Fibroblast of lung (primary cell): ENCODE data around the gene SIRPG.
"Not testable (repeated sequence)": the region's sequence is repeated elsewhere in the genome, so short reads cannot be mapped to it uniquely, and the experiment has no call there.

ENCODE experiments used
- CTCF ChIP-seq, 2 donors: IDR thresholded peaks in 1 of 2; conservative IDR thresholded peaks in 1 of 2; 1 replicate in 1 of 2; 2 replicates in 1 of 2; pipeline ENCODE4 v1.5.1; 2011 to 2012; ENCODE audit warnings: low read length in 2 of 2, control low read depth in 1 of 2, inconsistent platforms in 1 of 2, low read depth in 1 of 2, mild to moderate bottlenecking in 1 of 2
- EZH2 ChIP-seq: IDR thresholded peaks from 2 replicates; pipeline ENCODE4 v1.5.1; 2012; ENCODE audit warnings: low read length, control low read depth, mild to moderate bottlenecking; ENCODE audit errors: missing control alignments

DNA sequence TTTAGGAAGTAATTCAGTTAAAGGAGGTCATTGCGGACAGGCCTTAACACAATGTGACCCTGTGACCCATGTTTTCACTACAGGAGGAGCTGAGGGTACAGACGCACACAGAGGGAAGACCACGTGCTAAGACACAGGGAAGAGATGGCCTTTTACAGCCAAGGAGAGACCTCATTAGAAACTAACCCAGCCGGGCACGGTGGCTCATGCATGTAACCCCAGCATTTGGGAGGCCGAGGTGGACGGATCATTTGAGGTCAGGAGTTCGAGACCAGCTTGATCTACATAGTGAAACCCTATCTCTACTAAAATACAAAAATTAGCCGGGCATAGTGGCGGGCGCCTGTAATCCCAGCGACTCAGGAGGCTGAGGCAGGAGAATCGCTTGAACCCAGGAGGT, 49.3 kb upstream of the SIRPG start:
- TF ChIP-seq CTCF (conservative IDR thresholded peaks at IDR 0.05 in 1 of 2, IDR thresholded peaks at IDR 0.05 in 1 of 2; ENCODE audit: low read depth in 1 of 2, low read length in 2 of 2); EZH2: not testable (repeated sequence)
